ENCODE measurements around the gene TIMP2.

DNA sequence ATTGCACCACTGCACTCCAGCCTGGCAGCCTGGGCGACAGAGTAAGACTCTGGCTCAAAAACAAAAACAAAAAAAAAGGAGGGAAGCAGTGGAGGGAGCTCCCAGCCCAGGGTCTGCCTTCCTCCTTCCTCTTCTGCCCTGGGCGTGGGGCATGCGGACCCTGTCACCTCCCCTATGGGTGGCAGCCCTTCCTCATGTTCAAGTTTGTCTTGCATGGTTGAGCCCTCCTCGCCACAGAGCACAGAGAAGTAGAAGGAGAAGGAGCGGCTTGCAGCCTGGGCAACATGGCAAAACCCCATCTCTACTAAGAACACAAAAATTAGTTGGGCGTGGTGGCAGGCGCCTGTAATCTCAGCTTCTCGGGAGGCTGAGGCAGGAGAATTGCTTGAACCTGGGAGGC lies 21.4 kb upstream of the TIMP2 start:
- TF ChIP-seq, protein P1, sequence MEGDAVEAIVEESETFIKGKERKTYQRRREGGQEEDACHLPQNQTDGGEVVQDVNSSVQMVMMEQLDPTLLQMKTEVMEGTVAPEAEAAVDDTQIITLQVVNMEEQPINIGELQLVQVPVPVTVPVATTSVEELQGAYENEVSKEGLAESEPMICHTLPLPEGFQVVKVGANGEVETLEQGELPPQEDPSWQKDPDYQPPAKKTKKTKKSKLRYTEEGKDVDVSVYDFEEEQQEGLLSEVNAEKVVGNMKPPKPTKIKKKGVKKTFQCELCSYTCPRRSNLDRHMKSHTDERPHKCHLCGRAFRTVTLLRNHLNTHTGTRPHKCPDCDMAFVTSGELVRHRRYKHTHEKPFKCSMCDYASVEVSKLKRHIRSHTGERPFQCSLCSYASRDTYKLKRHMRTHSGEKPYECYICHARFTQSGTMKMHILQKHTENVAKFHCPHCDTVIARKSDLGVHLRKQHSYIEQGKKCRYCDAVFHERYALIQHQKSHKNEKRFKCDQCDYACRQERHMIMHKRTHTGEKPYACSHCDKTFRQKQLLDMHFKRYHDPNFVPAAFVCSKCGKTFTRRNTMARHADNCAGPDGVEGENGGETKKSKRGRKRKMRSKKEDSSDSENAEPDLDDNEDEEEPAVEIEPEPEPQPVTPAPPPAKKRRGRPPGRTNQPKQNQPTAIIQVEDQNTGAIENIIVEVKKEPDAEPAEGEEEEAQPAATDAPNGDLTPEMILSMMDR (IDR thresholded peaks at IDR 0.05 in 4 of 5, conservative IDR thresholded peaks at IDR 0.05 in 1 of 5) = no peak
- TF ChIP-seq POLR2A (IDR thresholded peaks at IDR 0.05) = no peak
